HL-60 (cell line): ENCODE results near the gene UMPS. TPM values are rescaled to one million over a fixed set of nuclear protein-coding genes. Genes with fewer than 3 reads are reported as not detected.

Experiments used
- DNase-seq, 2 experiments: peaks; one replicate each; pipeline ENCODE4 v3.0.0-alpha.2; 2010 to 2020; ENCODE audit warnings: low read depth in 1 of 2, low spot score in 1 of 2
- H3K27ac ChIP-seq: fragments of 250-450 bp; sonication (Bioruptor Pico); replicated peaks from 2 replicates; pipeline ENCODE4 v1.5.1; 2020; ENCODE audit warnings: mild to moderate bottlenecking, moderate library complexity
- H3K27me3 ChIP-seq: fragments of 250-450 bp; sonication (Bioruptor Pico); 2 replicates; pipeline ENCODE4 v1.5.1; 2021; ENCODE audit warnings: mild to moderate bottlenecking, moderate library complexity; ENCODE audit not compliant: insufficient read depth, poor library complexity, severe bottlenecking
- H3K4me3 ChIP-seq: replicated peaks from 2 replicates; pipeline ENCODE4 v1.5.1; 2011; ENCODE audit warnings: mild to moderate bottlenecking, control low read depth, low read length; ENCODE audit not compliant: insufficient read depth
- GABPA ChIP-seq: IDR thresholded peaks from 2 replicates; pipeline ENCODE4 v1.6.1; 2012; ENCODE audit warnings: low read depth
- POLR2AphosphoS5 ChIP-seq: IDR thresholded peaks from 2 replicates; pipeline ENCODE4 v1.6.1; 2012; ENCODE audit warnings: low read depth
- SPI1 ChIP-seq: IDR thresholded peaks from 2 replicates; pipeline ENCODE4 v1.6.1; 2012; ENCODE audit warnings: low read depth, mild to moderate bottlenecking, borderline replicate concordance
- microRNA-seq: library from miRNA; unstranded; fragments of <30 nt; microRNA quantifications from one replicate; pipeline ENCODE4, GENCODE V29; 2018
- TF ChIP-seq, protein P1 (sequence below): IDR thresholded peaks from one replicate; pipeline ENCODE4 v1.5.1; 2011; ENCODE audit warnings: low read length, control low read depth, inconsistent platforms; ENCODE audit not compliant: insufficient read depth
- TF ChIP-seq, protein P2 (sequence below): IDR thresholded peaks from 2 replicates; pipeline ENCODE4 v1.6.1; 2012; ENCODE audit warnings: low read depth; ENCODE audit not compliant: insufficient replicate concordance

UMPS gene

DNA sequence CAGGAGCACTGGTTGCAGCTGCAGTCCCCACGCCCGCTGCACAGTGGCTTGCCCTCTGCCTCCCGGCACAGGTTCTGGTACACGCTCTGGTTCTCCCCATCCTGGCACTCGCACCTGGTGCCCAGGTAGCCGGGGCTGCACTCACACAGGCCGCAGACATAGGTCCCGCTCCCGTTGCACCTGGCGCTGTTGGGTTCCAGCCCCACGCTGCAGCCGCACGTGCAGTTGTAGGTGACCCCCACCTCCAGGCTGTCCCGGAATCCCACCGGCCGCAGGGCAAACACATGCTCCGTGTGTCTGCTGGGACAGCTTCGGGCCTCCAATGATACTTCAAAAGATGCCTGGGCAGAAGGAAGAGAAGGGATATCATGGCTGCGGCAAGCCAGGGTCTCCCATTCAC is 66.2 kb downstream of the UMPS start:
- DNase-seq, result no peak
- no peaks in the 10 kb centered on the region for H3K27me3 ChIP-seq
- TF ChIP-seq GABPA (no peak), SPI1 (no peak), POLR2AphosphoS5 (no peak)
- TF ChIP-seq, protein P1, sequence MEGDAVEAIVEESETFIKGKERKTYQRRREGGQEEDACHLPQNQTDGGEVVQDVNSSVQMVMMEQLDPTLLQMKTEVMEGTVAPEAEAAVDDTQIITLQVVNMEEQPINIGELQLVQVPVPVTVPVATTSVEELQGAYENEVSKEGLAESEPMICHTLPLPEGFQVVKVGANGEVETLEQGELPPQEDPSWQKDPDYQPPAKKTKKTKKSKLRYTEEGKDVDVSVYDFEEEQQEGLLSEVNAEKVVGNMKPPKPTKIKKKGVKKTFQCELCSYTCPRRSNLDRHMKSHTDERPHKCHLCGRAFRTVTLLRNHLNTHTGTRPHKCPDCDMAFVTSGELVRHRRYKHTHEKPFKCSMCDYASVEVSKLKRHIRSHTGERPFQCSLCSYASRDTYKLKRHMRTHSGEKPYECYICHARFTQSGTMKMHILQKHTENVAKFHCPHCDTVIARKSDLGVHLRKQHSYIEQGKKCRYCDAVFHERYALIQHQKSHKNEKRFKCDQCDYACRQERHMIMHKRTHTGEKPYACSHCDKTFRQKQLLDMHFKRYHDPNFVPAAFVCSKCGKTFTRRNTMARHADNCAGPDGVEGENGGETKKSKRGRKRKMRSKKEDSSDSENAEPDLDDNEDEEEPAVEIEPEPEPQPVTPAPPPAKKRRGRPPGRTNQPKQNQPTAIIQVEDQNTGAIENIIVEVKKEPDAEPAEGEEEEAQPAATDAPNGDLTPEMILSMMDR, result no peak
- TF ChIP-seq, protein P2, sequence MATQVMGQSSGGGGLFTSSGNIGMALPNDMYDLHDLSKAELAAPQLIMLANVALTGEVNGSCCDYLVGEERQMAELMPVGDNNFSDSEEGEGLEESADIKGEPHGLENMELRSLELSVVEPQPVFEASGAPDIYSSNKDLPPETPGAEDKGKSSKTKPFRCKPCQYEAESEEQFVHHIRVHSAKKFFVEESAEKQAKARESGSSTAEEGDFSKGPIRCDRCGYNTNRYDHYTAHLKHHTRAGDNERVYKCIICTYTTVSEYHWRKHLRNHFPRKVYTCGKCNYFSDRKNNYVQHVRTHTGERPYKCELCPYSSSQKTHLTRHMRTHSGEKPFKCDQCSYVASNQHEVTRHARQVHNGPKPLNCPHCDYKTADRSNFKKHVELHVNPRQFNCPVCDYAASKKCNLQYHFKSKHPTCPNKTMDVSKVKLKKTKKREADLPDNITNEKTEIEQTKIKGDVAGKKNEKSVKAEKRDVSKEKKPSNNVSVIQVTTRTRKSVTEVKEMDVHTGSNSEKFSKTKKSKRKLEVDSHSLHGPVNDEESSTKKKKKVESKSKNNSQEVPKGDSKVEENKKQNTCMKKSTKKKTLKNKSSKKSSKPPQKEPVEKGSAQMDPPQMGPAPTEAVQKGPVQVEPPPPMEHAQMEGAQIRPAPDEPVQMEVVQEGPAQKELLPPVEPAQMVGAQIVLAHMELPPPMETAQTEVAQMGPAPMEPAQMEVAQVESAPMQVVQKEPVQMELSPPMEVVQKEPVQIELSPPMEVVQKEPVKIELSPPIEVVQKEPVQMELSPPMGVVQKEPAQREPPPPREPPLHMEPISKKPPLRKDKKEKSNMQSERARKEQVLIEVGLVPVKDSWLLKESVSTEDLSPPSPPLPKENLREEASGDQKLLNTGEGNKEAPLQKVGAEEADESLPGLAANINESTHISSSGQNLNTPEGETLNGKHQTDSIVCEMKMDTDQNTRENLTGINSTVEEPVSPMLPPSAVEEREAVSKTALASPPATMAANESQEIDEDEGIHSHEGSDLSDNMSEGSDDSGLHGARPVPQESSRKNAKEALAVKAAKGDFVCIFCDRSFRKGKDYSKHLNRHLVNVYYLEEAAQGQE, result no peak
- H3K27ac ChIP-seq, result no peak overlapping the region
- no peak overlapping the region for H3K4me3 ChIP-seq

DNA sequence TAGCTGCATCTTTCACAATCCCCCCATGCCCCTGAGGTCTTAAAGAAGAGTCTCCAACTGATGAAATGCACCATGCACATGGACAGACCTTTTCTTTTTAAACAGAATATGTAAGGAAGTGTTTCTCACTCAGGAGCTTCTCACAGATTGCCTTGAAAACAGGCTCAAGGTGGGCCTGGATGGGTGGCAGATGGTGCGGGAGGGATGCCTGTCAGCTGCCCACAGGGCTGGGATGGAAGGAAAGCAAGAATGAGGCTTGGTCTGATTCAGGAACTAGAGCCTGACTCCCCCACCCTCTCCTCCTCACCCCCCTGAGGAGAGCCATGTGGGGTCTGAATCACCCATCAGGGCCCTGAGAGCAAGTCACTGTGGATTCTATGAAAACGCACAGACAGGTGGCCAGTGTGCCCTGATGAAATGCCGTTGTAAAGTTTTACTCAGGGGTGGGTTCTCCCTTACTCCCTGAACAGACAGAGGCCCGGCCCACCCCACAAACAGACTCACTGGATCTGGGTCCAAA is 67.2 kb downstream of the UMPS start:
- TF ChIP-seq GABPA (no peak), SPI1 (no peak), POLR2AphosphoS5 (no peak)
- TF ChIP-seq, protein P2, result no peak
- TF ChIP-seq, protein P1, result no peak
- DNase-seq, result no peak
- Histone ChIP-seq H3K4me3 (no peak overlapping the region), H3K27ac (no peak overlapping the region), H3K27me3 (no peaks in the 10 kb centered on the region)

Small RNA genes within 50 kb of the gene (microRNA-seq; reads per million reads assigned to microRNA genes)
- gene MIR544B, result not detected
